CD14-positive monocyte (primary cell): ENCODE results near the gene TP53BP2. TPM values are rescaled to one million over a fixed set of nuclear protein-coding genes. Genes with fewer than 3 reads are reported as not detected.

Source experiments
- DNase-seq, 3 donors: peaks; one replicate each; pipeline ENCODE4 v3.0.0-alpha.2; 2011 to 2022
- H2AFZ ChIP-seq: 2 replicates; pipeline ENCODE4 v1.6.0; 2012; ENCODE audit warnings: mild to moderate bottlenecking, low read depth, low read length, inconsistent platforms; ENCODE audit not compliant: insufficient read depth, poor library complexity, severe bottlenecking
- H3K27ac ChIP-seq, 2 donors: 1 replicate in 1 of 2; 2 replicates in 1 of 2; pipeline ENCODE4 v1.5.1; 2012 to 2013; ENCODE audit warnings: low read length in 2 of 2, control low read depth in 1 of 2, inconsistent platforms in 1 of 2, low read depth in 1 of 2, mild to moderate bottlenecking in 1 of 2
- H3K27me3 ChIP-seq, 2 donors: one replicate each; pipeline versions ENCODE4 v1.6.0 to v1.6.1; 2011 to 2013; ENCODE audit warnings: low read length in 2 of 2; ENCODE audit not compliant: control insufficient read depth in 2 of 2, insufficient read depth in 2 of 2
- H3K36me3 ChIP-seq, 2 donors: replicated peaks in 1 of 2; 1 replicate in 1 of 2; 2 replicates in 1 of 2; pipeline versions ENCODE4 v1.5.1 to v1.6.1; 2012 to 2013; ENCODE audit warnings: low read length in 2 of 2, control low read depth in 1 of 2, inconsistent platforms in 1 of 2, mild to moderate bottlenecking in 1 of 2; ENCODE audit not compliant: insufficient read depth in 2 of 2, control insufficient read depth in 1 of 2
- H3K4me1 ChIP-seq, 2 donors: 1 replicate in 1 of 2; 2 replicates in 1 of 2; pipeline versions ENCODE4 v1.5.1 to v1.6.1; 2012 to 2013; ENCODE audit warnings: low read length in 2 of 2, control low read depth in 1 of 2, inconsistent platforms in 1 of 2, mild to moderate bottlenecking in 1 of 2, moderate library complexity in 1 of 2; ENCODE audit not compliant: insufficient read depth in 2 of 2, control insufficient read depth in 1 of 2
- H3K4me2 ChIP-seq: replicated peaks from 2 replicates; pipeline ENCODE3; 2012; ENCODE audit warnings: low read length, moderate library complexity, mild to moderate bottlenecking; ENCODE audit not compliant: poor library complexity, severe bottlenecking; ENCODE audit errors: extremely low read depth
- H3K4me3 ChIP-seq, 3 experiments: fragments of 200-600 bp in 1 of 3; sonication (generic) in 1 of 3; replicated peaks in 1 of 3; 1 replicate in 2 of 3; 2 replicates in 1 of 3; pipeline ENCODE4 v1.5.1; 2011 to 2013; ENCODE audit warnings: low read length in 3 of 3, mild to moderate bottlenecking in 3 of 3, control low read depth in 2 of 3, low read depth in 2 of 3, inconsistent platforms in 1 of 3, moderate library complexity in 1 of 3
- H3K79me2 ChIP-seq: 2 replicates; pipeline ENCODE4 v1.6.0; 2012; ENCODE audit warnings: mild to moderate bottlenecking, control low read depth, inconsistent platforms, low read length, moderate library complexity; ENCODE audit not compliant: insufficient read depth
- H3K9ac ChIP-seq: 2 replicates; pipeline ENCODE4 v1.6.0; 2017; ENCODE audit warnings: low read length, mild to moderate bottlenecking; ENCODE audit not compliant: insufficient read depth, poor library complexity, severe bottlenecking
- H3K9me3 ChIP-seq, 2 donors: replicated peaks in 1 of 2; 1 replicate in 1 of 2; 2 replicates in 1 of 2; pipeline versions ENCODE4 v1.5.1 to v1.6.1; 2012 to 2013; ENCODE audit warnings: low read length in 2 of 2, control low read depth in 1 of 2; ENCODE audit not compliant: control insufficient read depth in 1 of 2, insufficient read depth in 1 of 2
- H4K20me1 ChIP-seq: 2 replicates; pipeline ENCODE4 v1.6.0; 2012; ENCODE audit warnings: mild to moderate bottlenecking, low read length, control low read depth, moderate library complexity; ENCODE audit not compliant: insufficient read depth
- H3K27ac Mint-ChIP-seq, 7 donors: one replicate each; pipeline ENCODE4 v1.8.0; 2020; ENCODE audit warnings: mild to moderate bottlenecking in 7 of 7, mixed read lengths in 7 of 7, moderate library complexity in 6 of 7, inconsistent platforms in 2 of 7
- H3K27me3 Mint-ChIP-seq, 3 donors: one replicate each; pipeline ENCODE4 v1.8.0; 2021 to 2022; ENCODE audit warnings: low read depth in 3 of 3, mild to moderate bottlenecking in 3 of 3, mixed read lengths in 3 of 3, moderate library complexity in 3 of 3, inconsistent platforms in 1 of 3
- H3K36me3 Mint-ChIP-seq, 2 donors: one replicate each; pipeline ENCODE4 v1.8.0; 2020; ENCODE audit warnings: mixed read lengths in 2 of 2, inconsistent platforms in 1 of 2, mild to moderate bottlenecking in 1 of 2
- H3K4me1 Mint-ChIP-seq: one replicate; pipeline ENCODE4 v1.8.0; 2020; ENCODE audit warnings: mild to moderate bottlenecking, mixed read lengths
- H3K4me3 Mint-ChIP-seq, 2 donors: one replicate each; pipeline ENCODE4 v1.8.0; 2020; ENCODE audit warnings: mild to moderate bottlenecking in 2 of 2, mixed read lengths in 2 of 2, moderate library complexity in 1 of 2
- H3K9me3 Mint-ChIP-seq, 7 donors: one replicate each; pipeline ENCODE4 v1.8.0; 2020 to 2022; ENCODE audit warnings: mixed read lengths in 7 of 7, mild to moderate bottlenecking in 6 of 7, moderate library complexity in 6 of 7, inconsistent platforms in 2 of 7
- WGBS: methylation state at CpG from one replicate; pipeline ENCODE4 v1.1.5; 2013; ENCODE audit warnings: missing lambda C conversion rate; ENCODE audit not compliant: insufficient coverage; 5-methylcytosine and 5-hydroxymethylcytosine counted together
- intact Hi-C, 2 donors: fragments of 100-400 bp; cut with micrococcal nuclease; formaldehyde crosslinking; loops; one replicate each; pipeline versions ENCODE4 v1.15.0 to v1.15.1; 2023
- polyA plus RNA-seq, 3 donors: library from polyadenylated mRNA; depleted of rRNA in 1 of 3; unstranded in 2 of 3; stranded (reverse) in 1 of 3; fragments of 300-500 nt in 2 of 3; fragments of >200 nt in 1 of 3; fragmentation: Illumina TruSeq in 2 of 3; gene quantifications; 1 replicate in 2 of 3; 2 replicates in 1 of 3; pipeline ENCODE4 v1.2.3, GENCODE V29; 2012 to 2021
- TF ChIP-seq, protein P1 (sequence below): fragments of 200-600 bp; IDR thresholded peaks from one replicate; pipeline ENCODE4 v1.8.0; 2022; ENCODE audit warnings: antibody characterized with exemption, mild to moderate bottlenecking

The TP53BP2 gene
- polyA plus RNA-seq, 3 donors = 5.7 to 19.7 (median 8.8) TPM

- H3K36me3 Mint-ChIP-seq = no peaks in the 10 kb centered on the region
- H2AFZ ChIP-seq = no peak overlapping the region
- H3K4me1 Mint-ChIP-seq = no peaks in the 10 kb centered on the region
- H3K4me3 Mint-ChIP-seq = no peak overlapping the region
- no peaks in the 10 kb centered on the region for H4K20me1 ChIP-seq
- H3K36me3 ChIP-seq = no peaks in the 10 kb centered on the region
- no peak for DNase-seq
- intact Hi-C loops = no loop called here
- no peak overlapping the region for H3K4me3 ChIP-seq
- no peak overlapping the region for H3K9ac ChIP-seq
- peaks cover 3 to 8% (median 7%) of the 10 kb centered on the region in 3 donors for H3K27me3 Mint-ChIP-seq
- H3K9me3 Mint-ChIP-seq = peaks cover 0 to 6% (median 3%) of the 10 kb centered on the region in 7 donors
- H3K27ac Mint-ChIP-seq = no peak overlapping the region
- no peak overlapping the region for H3K4me2 ChIP-seq
- H3K79me2 ChIP-seq = no peaks in the 10 kb centered on the region
- H3K9me3 ChIP-seq = no peaks in the 10 kb centered on the region
- H3K27ac ChIP-seq = no peak overlapping the region
- WGBS = 96% methylated on average over 17 of the region's 17 CpGs
- no peaks in the 10 kb centered on the region for H3K27me3 ChIP-seq
- H3K4me1 ChIP-seq = no peaks in the 10 kb centered on the region
- TF ChIP-seq, protein P1, sequence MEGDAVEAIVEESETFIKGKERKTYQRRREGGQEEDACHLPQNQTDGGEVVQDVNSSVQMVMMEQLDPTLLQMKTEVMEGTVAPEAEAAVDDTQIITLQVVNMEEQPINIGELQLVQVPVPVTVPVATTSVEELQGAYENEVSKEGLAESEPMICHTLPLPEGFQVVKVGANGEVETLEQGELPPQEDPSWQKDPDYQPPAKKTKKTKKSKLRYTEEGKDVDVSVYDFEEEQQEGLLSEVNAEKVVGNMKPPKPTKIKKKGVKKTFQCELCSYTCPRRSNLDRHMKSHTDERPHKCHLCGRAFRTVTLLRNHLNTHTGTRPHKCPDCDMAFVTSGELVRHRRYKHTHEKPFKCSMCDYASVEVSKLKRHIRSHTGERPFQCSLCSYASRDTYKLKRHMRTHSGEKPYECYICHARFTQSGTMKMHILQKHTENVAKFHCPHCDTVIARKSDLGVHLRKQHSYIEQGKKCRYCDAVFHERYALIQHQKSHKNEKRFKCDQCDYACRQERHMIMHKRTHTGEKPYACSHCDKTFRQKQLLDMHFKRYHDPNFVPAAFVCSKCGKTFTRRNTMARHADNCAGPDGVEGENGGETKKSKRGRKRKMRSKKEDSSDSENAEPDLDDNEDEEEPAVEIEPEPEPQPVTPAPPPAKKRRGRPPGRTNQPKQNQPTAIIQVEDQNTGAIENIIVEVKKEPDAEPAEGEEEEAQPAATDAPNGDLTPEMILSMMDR = no peak
Observed at GRCh38 chr1:223864084-223864483, 18.3 kb upstream of the TP53BP2 start.

DNA sequence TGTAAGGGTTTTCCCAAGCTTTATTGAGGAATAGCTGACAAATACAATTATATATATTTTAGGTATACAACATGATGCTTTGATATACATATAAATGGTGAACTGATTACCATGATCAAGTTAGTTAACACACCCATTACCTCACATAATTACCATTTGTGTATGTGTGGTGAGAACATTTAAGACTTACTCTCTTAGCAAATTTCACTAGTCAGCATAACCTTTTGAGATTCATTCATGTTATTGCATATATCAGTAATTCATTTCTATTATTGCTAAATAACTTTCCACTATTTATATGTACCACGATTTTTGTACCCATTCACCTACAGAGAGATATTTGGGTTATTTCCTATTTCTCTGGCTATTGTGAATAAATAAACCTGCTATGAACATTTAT lies 16.2 kb upstream of the TP53BP2 start:
- no peaks in the 10 kb centered on the region for H3K4me1 Mint-ChIP-seq
- H3K27me3 Mint-ChIP-seq = peaks cover 5 to 11% (median 8%) of the 10 kb centered on the region in 3 donors
- no peak overlapping the region for H3K9ac ChIP-seq
- no peak overlapping the region for H3K27ac Mint-ChIP-seq
- H3K4me3 Mint-ChIP-seq = no peak overlapping the region
- H3K36me3 ChIP-seq = no peaks in the 10 kb centered on the region
- H3K4me3 ChIP-seq = no peak overlapping the region
- H3K79me2 ChIP-seq = no peaks in the 10 kb centered on the region
- no CpG with 5 or more reads among the region's 1 CpG for WGBS
- TF ChIP-seq, protein P1 = no peak
- no peaks in the 10 kb centered on the region for H3K4me1 ChIP-seq
- H3K27me3 ChIP-seq = no peaks in the 10 kb centered on the region
- no peaks in the 10 kb centered on the region for H3K9me3 ChIP-seq
- intact Hi-C loops = no loop called here
- no peak overlapping the region for H3K4me2 ChIP-seq
- no peak overlapping the region for H2AFZ ChIP-seq
- DNase-seq = no peak
- no peak overlapping the region for H3K27ac ChIP-seq
- H4K20me1 ChIP-seq = no peaks in the 10 kb centered on the region
- H3K9me3 Mint-ChIP-seq = peaks cover 0 to 6% (median 0%) of the 10 kb centered on the region in 7 donors
- no peaks in the 10 kb centered on the region for H3K36me3 Mint-ChIP-seq
